Mammary epithelial cell (primary cell): Measurements from ENCODE around the gene NPTXR.

Experiments used
- EZH2 ChIP-seq: IDR thresholded peaks from 2 replicates; pipeline ENCODE4 v1.6.1; 2012; ENCODE audit warnings: low read length, inconsistent platforms, borderline replicate concordance
- TF ChIP-seq, protein P1 (sequence below), 2 donors: IDR thresholded peaks in 1 of 2; conservative IDR thresholded peaks in 1 of 2; 2 replicates each; pipeline ENCODE4 v1.5.1; 2011 to 2012; ENCODE audit warnings: inconsistent platforms in 2 of 2, low read length in 2 of 2, mild to moderate bottlenecking in 2 of 2, control low read depth in 1 of 2, low read depth in 1 of 2; ENCODE audit not compliant: insufficient read depth in 1 of 2; ENCODE audit errors: extremely low read depth in 1 of 2

DNA sequence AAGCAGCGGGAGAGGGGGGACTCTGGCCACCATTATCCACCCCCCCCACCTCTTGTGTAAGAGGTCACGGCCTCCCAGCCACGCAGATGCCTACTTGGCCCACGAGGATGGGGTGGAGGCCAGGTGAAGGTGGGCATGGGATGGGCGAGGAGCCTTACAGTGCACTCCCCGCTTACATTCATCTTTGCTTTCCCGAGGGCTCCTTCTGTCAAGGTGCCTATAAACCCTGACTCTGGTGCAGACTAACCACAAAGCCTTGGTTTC, 13.1 kb downstream of the NPTXR start:
- TF ChIP-seq, protein P1, sequence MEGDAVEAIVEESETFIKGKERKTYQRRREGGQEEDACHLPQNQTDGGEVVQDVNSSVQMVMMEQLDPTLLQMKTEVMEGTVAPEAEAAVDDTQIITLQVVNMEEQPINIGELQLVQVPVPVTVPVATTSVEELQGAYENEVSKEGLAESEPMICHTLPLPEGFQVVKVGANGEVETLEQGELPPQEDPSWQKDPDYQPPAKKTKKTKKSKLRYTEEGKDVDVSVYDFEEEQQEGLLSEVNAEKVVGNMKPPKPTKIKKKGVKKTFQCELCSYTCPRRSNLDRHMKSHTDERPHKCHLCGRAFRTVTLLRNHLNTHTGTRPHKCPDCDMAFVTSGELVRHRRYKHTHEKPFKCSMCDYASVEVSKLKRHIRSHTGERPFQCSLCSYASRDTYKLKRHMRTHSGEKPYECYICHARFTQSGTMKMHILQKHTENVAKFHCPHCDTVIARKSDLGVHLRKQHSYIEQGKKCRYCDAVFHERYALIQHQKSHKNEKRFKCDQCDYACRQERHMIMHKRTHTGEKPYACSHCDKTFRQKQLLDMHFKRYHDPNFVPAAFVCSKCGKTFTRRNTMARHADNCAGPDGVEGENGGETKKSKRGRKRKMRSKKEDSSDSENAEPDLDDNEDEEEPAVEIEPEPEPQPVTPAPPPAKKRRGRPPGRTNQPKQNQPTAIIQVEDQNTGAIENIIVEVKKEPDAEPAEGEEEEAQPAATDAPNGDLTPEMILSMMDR (conservative IDR thresholded peaks at IDR 0.05 in 1 of 2, IDR thresholded peaks at IDR 0.05 in 1 of 2; ENCODE audit: extremely low read depth in 1 of 2, insufficient read depth in 1 of 2, low read depth in 1 of 2, low read length in 2 of 2), result no peak
- no peak for TF ChIP-seq EZH2
